Fibroblast of gingiva (primary cell): ENCODE data around the gene GRHL3.
A peak's percentile ranks its signal among the peaks of the same experiment; 100 is the strongest.

ENCODE experiments used
- DNase-seq: peaks from one replicate; pipeline ENCODE4 v3.0.0-alpha.2; 2011; ENCODE audit warnings: low read depth

The GRHL3 gene

GRCh38 chr1:24293392-24294227 is 25.5 kb upstream of the GRHL3 start:
- DNase-seq: no peak

GRCh38 chr1:24294228-24294672 is 24.9 kb upstream of the GRHL3 start:
- peak; percentile 99 for DNase-seq

GRCh38 chr1:24294716-24295371 is 24.3 kb upstream of the GRHL3 start:
- peak; percentile 92 for DNase-seq

- DNase-seq: no peak
These were observed 23.6 kb upstream of the GRHL3 start for GRCh38 chr1:24295535-24295934.

GRCh38 chr1:24297187-24297851 is 21.8 kb upstream of the GRHL3 start:
- DNase-seq: no peak

- DNase-seq: no peak
These were observed 21.3 kb upstream of the GRHL3 start for GRCh38 chr1:24297852-24298232.

- no peak for DNase-seq
These were observed 20.6 kb upstream of the GRHL3 start for GRCh38 chr1:24298606-24299005.

GRCh38 chr1:24299901-24300300 is 19.3 kb upstream of the GRHL3 start:
- DNase-seq: no peak

- DNase-seq: no peak
These were observed 18.0 kb upstream of the GRHL3 start for GRCh38 chr1:24300971-24301784.

GRCh38 chr1:24301785-24302175 is 17.4 kb upstream of the GRHL3 start:
- no peak for DNase-seq

GRCh38 chr1:24302209-24302611 is 16.9 kb upstream of the GRHL3 start:
- DNase-seq: no peak

GRCh38 chr1:24303600-24303999 is 15.6 kb upstream of the GRHL3 start:
- DNase-seq: no peak

GRCh38 chr1:24304763-24305162 is 14.4 kb upstream of the GRHL3 start:
- no peak for DNase-seq

GRCh38 chr1:24308365-24309015 is 10.7 kb upstream of the GRHL3 start:
- no peak for DNase-seq

GRCh38 chr1:24309762-24310485 is 9.2 kb upstream of the GRHL3 start:
- DNase-seq: no peak

GRCh38 chr1:24311234-24311633 is 7.9 kb upstream of the GRHL3 start:
- no peak for DNase-seq

GRCh38 chr1:24311741-24312140 is 7.4 kb upstream of the GRHL3 start:
- DNase-seq: no peak

GRCh38 chr1:24315391-24315790 is 3.8 kb upstream of the GRHL3 start:
- no peak for DNase-seq

GRCh38 chr1:24316645-24317044 is 2.5 kb upstream of the GRHL3 start:
- no peak for DNase-seq

- DNase-seq: no peak
These were observed 2.1 kb upstream of the GRHL3 start for GRCh38 chr1:24317081-24317480.
